Activated naive CD8-positive, alpha-beta T cell (primary cell): ENCODE results near the gene FAM174C.

ENCODE experiments used
- H3K27ac Mint-ChIP-seq: one replicate; pipeline ENCODE4 v1.8.0; 2021; ENCODE audit warnings: mixed read lengths
- H3K27me3 Mint-ChIP-seq: one replicate; pipeline ENCODE4 v1.8.0; 2021; ENCODE audit warnings: mixed read lengths
- H3K36me3 Mint-ChIP-seq: one replicate; pipeline ENCODE4 v1.8.0; 2021; ENCODE audit warnings: mixed read lengths
- H3K4me1 Mint-ChIP-seq: one replicate; pipeline ENCODE4 v1.8.0; 2021; ENCODE audit warnings: low read depth, mixed read lengths
- H3K4me3 Mint-ChIP-seq: one replicate; pipeline ENCODE4 v1.8.0; 2021; ENCODE audit warnings: mild to moderate bottlenecking, mixed read lengths
- H3K9me3 Mint-ChIP-seq: one replicate; pipeline ENCODE4 v1.8.0; 2021; ENCODE audit warnings: low read depth, mixed read lengths

Gene FAM174C

DNA sequence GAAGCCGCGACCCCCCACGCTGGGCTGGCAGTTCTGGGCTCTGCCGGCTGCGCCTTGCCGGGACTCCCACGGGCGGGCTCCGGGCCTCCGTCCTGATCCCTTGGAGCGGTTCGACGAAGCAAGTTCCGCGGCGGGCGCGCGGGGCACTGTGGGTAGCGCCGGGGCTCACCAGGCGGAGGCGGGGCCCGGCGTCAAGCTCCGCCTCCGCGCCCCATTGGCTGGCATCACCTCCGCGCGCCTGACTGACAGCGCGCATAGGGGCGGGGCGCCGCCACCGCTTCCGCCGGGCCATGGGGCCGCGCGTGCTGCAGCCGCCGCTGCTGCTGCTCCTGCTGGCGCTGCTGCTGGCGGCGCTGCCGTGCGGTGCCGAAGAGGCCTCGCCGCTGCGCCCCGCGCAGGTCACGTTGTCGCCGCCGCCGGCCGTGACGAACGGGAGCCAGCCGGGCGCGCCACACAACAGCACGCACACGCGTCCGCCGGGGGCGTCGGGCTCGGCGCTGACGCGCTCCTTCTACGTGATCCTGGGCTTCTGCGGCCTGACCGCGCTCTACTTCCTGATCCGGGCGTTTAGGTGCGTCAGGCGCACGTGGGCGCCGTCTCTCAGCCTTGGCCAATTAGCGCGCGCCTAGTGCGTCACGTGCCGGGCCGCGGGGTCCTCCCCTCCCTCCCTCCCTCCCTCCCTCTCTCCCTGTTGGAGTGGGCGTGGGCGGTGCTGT is at the start of gene FAM174C:
Gene FAM174C (plus strand): TSS at position 271 of the 716 bp plus-strand sequence. CDS start 20 bp downstream, at position 291.
- H3K36me3 Mint-ChIP-seq = peaks cover 9% of the 10 kb centered on the region

DNA sequence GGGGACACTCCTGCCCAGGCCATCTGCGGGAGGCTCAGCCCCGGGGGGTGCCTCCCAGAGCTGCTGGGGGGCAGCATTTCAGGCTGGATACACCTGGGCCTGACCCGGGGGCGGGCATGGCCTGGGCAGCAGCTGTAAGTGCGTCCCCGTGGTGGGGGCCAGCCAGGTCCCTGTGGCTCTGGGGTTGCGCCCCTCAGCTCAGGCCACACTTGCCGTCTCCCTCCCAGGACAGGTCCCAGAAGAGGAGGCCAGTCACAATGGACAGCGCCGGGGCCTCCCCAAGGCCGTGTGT is 49.2 kb upstream of the FAM174C start:
- Mint-ChIP-seq H3K27ac (no peak overlapping the region), H3K4me3 (no peak overlapping the region), H3K9me3 (no peaks in the 10 kb centered on the region), H3K27me3 (no peaks in the 10 kb centered on the region), H3K36me3 (no peaks in the 10 kb centered on the region), H3K4me1 (no peaks in the 10 kb centered on the region)

More for the DNA sequence above, at the start of gene FAM174C:
- Mint-ChIP-seq H3K4me1 (peaks cover 50% of the 10 kb centered on the region), H3K27me3 (no peaks in the 10 kb centered on the region), H3K27ac (peak within 1 kb of the TSS; percentile 97), H3K4me3 (peak within 1 kb of the TSS; percentile 93), H3K9me3 (no peaks in the 10 kb centered on the region)

DNA sequence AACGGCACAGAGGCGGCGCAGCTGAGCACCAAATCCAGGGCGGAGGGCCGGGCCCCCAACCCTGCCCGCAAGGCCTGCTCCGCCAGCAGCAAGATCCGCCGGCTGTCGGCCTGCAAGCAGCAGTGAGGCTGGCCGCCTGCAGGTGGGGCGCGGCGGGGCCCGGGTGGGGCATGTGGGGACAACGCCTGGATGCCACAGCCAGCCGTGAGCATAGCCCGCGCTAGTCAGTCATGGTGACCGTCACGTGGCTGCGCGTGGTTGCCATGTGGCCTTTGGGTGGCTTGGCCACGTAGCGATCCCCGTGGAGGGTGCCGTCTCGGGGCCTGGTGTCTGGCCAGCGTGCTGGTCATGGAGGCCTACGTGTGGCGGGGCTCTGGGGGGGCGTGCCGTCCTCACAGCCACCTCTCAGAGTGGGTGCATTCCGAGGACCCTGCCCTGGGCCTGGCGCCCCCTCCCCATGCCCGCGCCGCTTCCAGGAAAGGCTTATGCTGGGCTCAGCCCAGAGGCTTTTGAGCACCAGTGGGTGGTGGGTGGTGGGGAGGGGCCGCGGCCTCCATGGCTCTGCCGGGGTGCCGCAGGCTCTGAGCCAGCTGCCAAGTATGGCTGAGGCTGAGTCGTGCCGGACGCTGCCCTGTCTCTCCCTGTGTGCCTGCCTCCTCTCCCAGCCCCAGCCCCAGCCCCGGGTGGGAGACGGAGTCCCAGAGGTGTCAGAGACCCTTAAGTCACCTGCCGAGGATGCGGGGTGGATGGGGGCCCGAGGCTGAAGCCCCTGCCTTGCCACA is 48.6 kb upstream of the FAM174C start:
- Mint-ChIP-seq H3K36me3 (no peaks in the 10 kb centered on the region), H3K27me3 (no peaks in the 10 kb centered on the region), H3K4me3 (no peak overlapping the region), H3K9me3 (no peaks in the 10 kb centered on the region), H3K27ac (no peak overlapping the region), H3K4me1 (no peaks in the 10 kb centered on the region)

DNA sequence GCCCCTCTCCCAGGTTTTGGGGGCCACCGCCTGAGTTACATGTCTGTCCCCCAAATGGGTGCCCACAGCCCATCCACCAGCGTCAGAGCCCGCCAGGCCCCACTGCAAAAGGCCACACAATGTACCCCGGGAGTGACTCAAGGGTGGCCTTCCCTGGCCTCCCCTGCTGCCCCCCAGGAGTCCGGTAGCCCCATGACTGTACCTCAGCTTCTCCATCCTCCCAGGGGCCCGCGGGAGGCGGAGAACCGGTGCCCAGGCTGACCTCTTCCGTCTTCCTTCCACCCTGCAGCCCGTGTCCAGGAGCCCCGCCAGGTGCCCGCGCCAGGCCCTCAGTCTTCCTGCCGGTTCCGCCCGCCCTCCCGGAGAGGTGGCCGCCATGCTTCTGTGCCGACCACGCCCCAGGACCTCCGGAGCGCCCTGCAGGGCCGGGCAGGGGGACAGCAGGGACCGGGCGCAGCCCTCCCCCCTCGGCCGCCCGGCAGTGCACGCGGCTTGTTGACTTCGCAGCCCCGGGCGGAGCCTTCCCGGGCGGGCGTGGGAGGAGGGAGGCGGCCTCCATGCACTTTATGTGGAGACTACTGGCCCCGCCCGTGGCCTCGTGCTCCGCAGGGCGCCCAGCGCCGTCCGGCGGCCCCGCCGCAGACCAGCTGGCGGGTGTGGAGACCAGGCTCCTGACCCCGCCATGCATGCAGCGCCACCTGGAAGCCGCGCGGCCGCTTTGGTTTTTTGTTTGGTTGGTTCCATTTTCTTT is 47.9 kb upstream of the FAM174C start:
- Mint-ChIP-seq H3K36me3 (no peaks in the 10 kb centered on the region), H3K4me1 (no peaks in the 10 kb centered on the region), H3K9me3 (no peaks in the 10 kb centered on the region), H3K4me3 (no peak overlapping the region), H3K27me3 (no peaks in the 10 kb centered on the region), H3K27ac (no peak overlapping the region)

DNA sequence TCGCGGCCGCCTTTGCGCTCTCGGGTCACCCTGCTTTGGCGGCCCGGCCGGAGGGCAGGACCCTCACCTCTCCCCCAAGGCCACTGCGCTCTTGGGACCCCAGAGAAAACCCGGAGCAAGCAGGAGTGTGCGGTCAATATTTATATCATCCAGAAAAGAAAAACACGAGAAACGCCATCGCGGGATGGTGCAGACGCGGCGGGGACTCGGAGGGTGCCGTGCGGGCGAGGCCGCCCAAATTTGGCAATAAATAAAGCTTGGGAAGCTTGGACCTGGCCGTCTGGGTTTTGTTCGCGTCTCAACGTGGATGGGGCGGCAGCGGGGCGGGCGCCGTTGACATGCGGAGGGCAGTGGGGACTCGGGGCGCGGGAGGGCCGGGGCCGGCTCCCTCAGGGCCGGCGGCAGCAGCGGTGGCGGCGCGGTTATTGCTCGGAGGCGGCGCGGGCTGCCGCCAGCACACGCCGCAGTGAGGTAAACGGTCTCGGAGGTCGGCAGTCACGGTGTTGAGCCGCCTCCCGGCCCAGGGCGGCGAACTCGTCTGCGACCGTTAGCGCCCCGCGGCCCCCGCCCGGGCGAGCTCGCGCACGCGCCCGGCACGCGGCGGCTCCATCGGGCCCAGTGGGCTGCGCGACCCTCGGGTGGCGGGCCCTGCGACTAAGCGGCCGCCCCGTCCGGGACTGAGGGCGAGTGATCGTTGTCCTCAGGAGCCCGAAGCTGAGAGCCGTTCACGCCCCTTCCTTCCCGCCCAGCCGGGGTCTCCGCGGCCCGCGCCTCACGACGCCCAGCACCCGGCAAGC is 47.0 kb upstream of the FAM174C start:
- Mint-ChIP-seq H3K9me3 (no peaks in the 10 kb centered on the region), H3K36me3 (no peaks in the 10 kb centered on the region), H3K4me1 (no peaks in the 10 kb centered on the region), H3K4me3 (no peak overlapping the region), H3K27me3 (no peaks in the 10 kb centered on the region), H3K27ac (no peak overlapping the region)

DNA sequence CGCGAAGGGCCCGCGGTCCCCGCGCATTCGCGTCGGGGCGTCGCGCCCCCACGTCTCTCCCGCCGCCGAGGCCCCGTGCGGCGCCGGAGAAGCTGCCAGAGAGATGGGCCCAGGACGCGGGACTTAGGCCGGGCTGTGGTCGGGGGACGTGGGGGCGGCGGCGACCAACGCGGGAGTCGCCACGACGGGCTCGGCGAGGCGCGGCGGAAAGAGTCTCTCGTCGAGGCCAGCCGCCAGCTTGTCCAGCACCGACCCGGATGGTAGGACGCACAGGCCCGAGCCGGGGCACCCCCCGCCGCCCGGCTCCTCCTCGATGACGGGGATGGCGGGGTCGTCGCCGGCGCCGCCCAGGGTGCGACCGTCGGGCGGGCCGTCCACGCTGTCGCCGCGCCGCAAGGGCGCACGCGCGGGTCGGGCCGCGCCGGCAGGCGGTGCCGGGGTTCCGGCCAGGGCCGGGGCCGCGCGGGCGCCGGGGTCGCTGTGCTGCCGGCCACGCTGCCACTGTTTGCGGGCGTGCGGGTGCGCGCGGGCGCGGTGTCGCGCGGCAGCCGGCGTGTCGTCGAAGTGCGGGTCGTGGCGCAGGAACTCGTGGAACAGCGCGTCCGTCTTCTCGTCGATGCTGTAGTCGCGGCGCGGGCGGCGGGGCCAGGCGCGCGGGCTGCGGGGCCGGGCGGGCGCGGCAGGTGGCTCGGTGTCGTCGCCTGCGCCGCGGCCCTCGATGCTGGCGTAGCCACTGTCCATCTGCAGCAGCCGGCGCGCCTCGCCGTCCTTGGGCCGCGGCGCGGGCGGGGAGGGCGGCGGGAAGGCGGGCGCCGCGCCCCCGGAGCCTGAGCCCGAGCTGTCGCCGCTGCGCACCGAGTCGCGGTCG is 46.0 kb upstream of the FAM174C start:
- no peak overlapping the region for H3K4me3 Mint-ChIP-seq
- no peaks in the 10 kb centered on the region for H3K4me1 Mint-ChIP-seq
- H3K27ac Mint-ChIP-seq = no peak overlapping the region
- no peaks in the 10 kb centered on the region for H3K27me3 Mint-ChIP-seq
- no peaks in the 10 kb centered on the region for H3K36me3 Mint-ChIP-seq
- no peaks in the 10 kb centered on the region for H3K9me3 Mint-ChIP-seq

DNA sequence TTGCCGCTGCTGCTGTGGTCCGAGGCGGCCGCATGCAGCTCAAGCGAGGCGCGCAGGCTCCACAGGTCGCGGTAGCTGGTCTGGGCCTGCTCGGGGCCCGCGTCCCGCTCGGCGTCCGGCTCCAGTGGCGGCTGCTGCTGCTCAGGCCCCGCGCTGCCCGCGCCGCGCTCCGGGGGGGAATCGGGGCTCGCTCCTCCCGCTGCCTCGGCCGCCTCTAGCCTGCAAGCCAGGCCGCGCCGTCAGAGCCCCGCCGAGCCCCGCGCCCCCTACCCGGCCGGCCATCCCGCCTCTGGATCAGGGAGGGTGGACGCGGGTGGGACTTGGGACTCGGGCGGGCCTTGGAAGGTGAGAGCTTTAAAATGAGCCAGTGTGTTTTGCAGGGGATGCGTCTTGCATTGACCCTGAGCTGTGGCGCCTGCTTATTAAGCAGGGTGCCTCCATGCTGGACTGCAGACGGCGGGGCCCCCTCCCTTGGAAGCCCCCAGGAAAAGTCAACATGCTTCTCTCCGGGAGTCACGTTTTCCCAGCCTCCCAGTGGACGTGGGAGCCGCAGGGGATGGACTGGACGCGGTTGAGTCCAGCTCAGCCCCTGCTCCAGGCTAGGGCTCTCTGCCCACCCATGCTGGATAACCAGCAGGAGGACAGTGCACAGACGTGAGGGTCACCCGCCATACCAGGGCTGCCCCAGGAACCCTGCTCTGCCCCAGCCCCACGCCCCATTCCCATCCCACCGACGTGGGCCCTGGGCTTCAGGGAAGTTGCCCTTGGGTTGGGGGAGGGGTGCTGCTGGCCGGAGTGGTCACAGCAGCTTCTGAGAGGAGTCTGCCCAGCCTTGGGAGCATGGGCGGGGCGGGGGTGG is 45.2 kb upstream of the FAM174C start:
- Mint-ChIP-seq H3K27ac (no peak overlapping the region), H3K4me1 (no peaks in the 10 kb centered on the region), H3K9me3 (no peaks in the 10 kb centered on the region), H3K36me3 (no peaks in the 10 kb centered on the region), H3K27me3 (no peaks in the 10 kb centered on the region), H3K4me3 (no peak overlapping the region)

DNA sequence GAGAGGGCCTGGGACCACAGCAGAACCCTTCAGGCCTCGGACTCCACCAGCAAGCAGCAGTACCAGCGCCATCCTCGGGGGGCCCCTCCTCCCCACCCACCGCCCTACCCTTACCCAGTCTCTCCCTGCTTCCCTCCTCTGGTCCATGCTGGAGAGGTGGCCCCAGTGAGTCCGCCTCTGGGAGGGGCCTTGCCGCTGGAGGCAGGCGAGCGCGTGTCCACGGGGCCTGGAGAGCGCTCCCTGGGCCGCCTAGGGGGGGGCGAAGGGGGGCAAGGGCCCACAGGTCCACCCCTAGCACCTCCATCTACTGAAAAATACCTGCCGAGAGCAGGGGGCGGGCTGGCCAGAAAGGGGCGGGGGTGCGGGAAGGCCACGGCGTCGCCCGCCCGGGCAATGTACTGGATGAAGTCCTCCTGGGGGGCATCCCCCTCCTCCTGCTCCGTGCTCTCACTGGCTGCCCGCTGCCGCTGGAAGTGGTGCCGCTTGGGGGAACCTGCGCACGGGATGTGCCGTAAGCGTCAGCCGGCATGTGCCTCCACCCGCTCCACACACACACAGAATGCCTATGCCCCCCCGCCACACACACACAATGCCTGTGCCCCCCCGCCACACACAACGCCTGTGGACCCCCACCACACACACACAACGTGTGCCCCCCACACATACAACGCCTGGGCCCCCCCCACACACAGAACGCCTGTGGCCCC is 44.4 kb upstream of the FAM174C start:
- Mint-ChIP-seq H3K27me3 (no peaks in the 10 kb centered on the region), H3K27ac (no peak overlapping the region), H3K9me3 (no peaks in the 10 kb centered on the region), H3K4me3 (no peak overlapping the region), H3K36me3 (no peaks in the 10 kb centered on the region), H3K4me1 (no peaks in the 10 kb centered on the region)

DNA sequence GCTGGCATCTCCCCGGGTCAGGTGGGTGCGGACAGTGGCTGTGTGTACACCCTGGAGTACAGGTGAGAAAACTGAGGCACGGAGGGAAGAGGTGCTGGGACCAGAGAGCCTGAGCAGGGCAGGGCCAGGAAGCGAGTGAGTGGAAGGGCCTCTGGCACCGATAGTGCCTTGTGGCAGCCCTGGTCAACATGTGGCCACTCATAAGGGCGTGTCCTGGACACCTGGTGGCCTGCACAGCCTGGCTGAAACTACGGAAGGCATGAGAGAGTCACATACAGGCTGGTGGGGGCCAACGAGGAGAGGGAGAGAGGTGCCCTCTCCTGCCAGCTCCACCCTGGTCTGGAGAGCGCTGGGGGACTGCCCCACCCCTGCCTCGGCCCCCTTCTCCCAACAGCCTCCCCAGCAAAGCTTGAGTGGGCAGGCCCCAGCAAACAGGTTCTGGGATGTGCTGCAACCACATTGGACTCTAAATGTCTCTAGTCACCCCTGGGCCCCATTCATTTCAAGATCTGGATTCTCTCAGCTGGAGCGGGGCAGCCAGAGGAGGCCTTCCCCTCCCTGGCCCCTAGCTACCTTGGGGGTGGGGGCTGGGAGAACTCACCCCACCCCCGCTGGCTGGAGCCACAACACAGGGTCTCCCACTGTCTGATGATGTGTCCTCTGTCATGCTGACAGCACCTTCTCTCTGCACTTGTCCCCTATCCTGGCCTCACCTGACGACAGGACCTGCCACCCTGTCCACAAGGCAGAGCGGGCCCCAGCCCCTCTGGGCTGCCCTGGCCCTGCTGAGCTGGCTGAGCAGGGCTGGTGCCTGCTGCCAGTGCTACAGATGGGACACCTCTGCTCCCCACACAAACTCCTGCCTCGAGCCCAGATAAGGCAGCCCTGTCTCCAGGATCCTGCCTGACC is 43.3 kb upstream of the FAM174C start:
- no peak overlapping the region for H3K27ac Mint-ChIP-seq

DNA sequence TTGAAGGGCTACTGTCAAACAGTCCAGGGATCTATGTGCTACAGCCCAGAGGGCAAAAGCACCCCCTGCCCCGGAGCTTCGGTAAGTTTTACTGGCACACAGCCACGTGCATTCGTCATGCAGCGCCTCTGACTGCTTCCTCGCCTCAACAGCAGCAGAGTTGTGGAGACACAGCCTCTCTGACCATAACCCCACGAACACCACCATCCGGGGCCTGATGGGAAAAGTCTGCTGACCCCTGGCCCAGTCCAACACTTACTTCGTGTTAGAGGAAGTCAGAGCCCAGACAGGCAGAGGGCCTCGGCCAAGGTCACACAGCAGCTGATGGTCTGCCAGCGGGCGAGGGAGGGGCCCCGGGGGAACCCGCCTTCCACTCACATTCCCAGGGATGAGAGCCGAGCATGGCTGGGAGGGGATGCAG is 42.7 kb upstream of the FAM174C start:
- Mint-ChIP-seq H3K36me3 (no peaks in the 10 kb centered on the region), H3K27me3 (no peaks in the 10 kb centered on the region)

More for the DNA sequence above, 43.3 kb upstream of the FAM174C start:
- no peaks in the 10 kb centered on the region for H3K9me3 Mint-ChIP-seq
- no peak overlapping the region for H3K4me3 Mint-ChIP-seq
- H3K27me3 Mint-ChIP-seq = no peaks in the 10 kb centered on the region
- H3K4me1 Mint-ChIP-seq = no peaks in the 10 kb centered on the region
- no peaks in the 10 kb centered on the region for H3K36me3 Mint-ChIP-seq

DNA sequence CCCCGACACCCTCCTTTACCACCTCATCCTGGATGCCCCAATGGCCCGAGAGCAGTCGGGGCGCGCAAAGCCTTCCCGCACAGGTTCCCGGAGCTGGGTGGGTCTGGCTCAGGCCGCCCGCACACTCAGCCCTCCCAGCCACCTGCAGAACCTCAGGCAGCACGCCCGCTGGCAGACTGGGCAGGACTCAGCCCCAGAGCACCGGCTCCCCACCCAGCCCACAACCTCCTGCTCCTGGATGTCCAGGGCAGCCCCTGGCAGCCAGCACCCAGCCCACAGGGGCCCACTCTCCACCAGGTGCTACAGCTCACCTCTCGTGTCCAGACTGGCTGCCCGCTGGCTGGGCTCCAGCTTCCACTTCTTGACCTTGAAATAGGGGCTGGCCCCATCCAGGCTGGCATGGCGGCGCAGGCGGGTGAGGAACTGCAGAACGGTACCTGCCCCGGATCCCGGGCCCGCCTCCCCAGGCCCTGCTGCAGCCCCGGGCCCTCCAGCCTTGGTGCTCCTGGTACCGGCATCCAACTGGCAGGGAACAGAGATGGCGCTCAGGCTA is 42.1 kb upstream of the FAM174C start:
- no peaks in the 10 kb centered on the region for H3K36me3 Mint-ChIP-seq
- H3K9me3 Mint-ChIP-seq = no peaks in the 10 kb centered on the region
- no peaks in the 10 kb centered on the region for H3K4me1 Mint-ChIP-seq
- no peak overlapping the region for H3K4me3 Mint-ChIP-seq
- H3K27me3 Mint-ChIP-seq = no peaks in the 10 kb centered on the region
- no peak overlapping the region for H3K27ac Mint-ChIP-seq

More for the DNA sequence above, 42.7 kb upstream of the FAM174C start:
- no peaks in the 10 kb centered on the region for H3K9me3 Mint-ChIP-seq
- H3K4me1 Mint-ChIP-seq = no peaks in the 10 kb centered on the region
- H3K4me3 Mint-ChIP-seq = no peak overlapping the region
- H3K27ac Mint-ChIP-seq = no peak overlapping the region
